ENCODE measurements around the gene NAB2. TPM values are rescaled to one million over a fixed set of nuclear protein-coding genes. Genes with fewer than 3 reads are reported as not detected.

The NAB2 gene
- total RNA-seq, 2 donors from 2014 or later, result 39.1 to 39.3 TPM

DNA sequence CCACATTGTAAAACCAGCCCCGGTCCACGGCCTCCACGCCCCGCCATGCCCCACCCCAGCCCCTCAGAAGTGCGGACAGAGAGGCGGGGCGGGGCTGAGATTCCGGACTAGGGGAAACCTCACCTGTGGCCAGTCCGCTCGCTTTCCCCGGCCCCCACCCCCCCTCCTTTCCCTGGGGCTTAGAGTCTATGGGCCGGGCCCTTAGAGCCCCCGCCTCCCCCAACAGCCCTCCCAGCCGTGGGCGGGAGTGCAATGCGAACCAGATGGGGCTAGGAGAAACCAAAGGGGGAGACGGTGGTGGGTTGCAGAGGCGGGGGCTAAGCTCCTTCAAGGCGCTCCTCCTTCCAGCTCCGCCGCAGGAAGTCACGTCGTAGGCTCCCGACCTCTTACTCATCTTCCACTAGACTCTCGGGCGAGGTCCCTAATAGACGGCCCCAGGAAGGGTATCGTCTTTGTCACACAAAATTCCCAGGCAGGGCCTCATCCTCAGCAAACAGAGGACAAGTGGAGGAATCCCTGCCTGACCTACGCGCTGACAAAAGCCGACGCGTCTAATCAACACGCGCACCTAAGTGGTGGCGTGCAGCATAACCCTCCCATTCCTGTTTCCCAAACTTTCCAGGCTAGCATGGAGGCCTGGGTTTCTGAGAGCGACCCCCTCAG is 1.1 kb upstream of the NAB2 start:
- DNase-seq (ENCODE audit: low spot score in 2 of 2) (peak in 1 of 2 donors; percentile 75), ATAC-seq (peak; percentile 60)
- H3K27ac Mint-ChIP-seq, result peak overlapping the region; percentile 96
- no peaks in the 10 kb centered on the region for H3K9me3 Mint-ChIP-seq
- peaks cover 9 to 43% of the 10 kb centered on the region in 2 donors for H3K36me3 Mint-ChIP-seq

DNA sequence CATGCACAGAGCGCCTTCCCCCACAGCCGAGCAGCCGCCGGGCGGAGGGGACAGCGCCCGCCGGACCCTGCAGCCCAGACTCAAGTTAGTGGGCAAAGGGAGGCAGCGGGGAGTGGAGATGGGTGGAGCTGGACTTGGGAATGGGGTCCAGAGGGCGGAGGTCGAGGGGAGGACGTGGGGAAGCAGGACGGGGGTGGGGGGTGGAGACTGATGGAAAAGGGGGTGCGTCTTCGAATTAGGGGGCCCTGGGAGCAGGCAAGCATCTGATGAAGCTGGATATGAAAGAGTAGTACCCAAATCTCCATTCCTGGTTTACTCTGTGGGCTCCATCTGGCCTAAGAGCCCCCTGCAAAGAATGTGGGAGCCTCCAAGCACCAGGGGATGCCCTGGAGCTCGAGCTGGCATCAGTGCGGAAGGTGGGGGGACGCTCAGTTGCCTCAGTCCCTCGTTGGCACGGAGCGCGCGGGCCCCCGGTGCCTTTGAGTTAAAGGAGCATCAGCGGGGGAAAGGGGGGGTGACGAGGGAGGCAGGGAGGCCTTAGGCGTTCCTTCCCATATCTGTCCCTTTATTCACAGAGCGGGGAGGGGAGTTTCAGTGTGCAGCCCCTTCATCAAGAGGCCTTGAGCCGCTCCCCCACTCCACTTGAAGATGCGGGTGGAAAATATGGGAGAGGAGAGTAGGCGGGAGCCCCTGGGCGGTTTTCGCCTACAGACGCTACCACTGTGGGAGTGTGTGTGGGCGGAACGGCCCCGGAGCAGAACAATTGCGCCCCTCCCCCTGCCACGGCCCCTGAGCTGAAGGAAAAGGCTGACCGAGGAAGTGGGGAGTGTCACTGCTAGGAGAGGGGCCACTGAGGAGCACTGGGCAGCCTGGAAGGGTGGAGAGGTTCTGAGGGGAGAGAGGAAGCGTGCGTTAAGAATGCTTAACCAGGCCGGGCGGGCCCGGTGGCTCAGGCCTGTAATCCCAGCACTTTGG is 644 bp downstream of the NAB2 start:
- H3K36me3 Mint-ChIP-seq, result peaks cover 9 to 43% of the 10 kb centered on the region in 2 donors

GRCh38 chr12:57090490-57090889 is 1.6 kb downstream of the NAB2 start:
- DNase-seq (ENCODE audit: low spot score in 2 of 2) (no peak), ATAC-seq (no peak)
- peaks cover 9 to 37% of the 10 kb centered on the region in 2 donors for H3K36me3 Mint-ChIP-seq
- H3K9me3 Mint-ChIP-seq, result no peaks in the 10 kb centered on the region
- peak overlapping the region; percentile 47 to 91 for H3K27ac Mint-ChIP-seq

More for the DNA sequence above, 644 bp downstream of the NAB2 start:
- DNase-seq (ENCODE audit: low spot score in 2 of 2) (peak in 1 of 2 donors; percentile 77), ATAC-seq (no peak)
- Mint-ChIP-seq H3K9me3 (no peaks in the 10 kb centered on the region), H3K27ac (peak overlapping the region; percentile 81 to 93)

DNA sequence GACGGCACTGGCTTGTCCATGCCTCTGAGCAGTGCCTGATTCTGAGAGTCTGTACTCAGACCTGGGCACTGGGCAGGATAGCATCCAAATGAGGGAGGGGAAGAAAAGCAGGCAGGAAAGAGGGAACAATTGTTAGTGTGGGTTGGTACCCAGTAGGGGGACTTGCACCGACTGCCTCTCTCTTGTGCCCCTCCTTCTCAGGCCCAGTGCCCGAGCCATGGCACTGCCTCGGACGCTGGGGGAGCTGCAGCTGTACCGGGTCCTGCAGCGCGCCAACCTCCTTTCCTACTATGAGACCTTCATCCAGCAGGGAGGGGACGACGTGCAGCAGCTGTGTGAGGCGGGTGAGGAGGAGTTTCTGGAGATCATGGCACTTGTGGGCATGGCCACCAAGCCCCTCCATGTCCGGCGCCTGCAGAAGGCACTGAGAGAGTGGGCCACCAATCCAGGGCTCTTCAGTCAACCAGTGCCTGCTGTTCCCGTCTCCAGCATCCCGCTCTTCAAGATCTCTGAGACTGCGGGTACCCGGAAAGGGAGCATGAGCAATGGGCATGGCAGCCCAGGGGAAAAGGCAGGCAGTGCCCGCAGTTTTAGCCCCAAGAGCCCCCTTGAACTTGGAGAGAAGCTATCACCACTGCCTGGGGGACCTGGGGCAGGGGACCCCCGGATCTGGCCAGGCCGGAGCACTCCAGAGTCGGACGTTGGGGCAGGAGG is 2.2 kb downstream of the NAB2 start:
- ATAC-seq, result no peak
- no peak for DNase-seq (ENCODE audit: low spot score in 2 of 2)
- peaks cover 9 to 31% of the 10 kb centered on the region in 2 donors for H3K36me3 Mint-ChIP-seq

GRCh38 chr12:57091638-57092528 is 3.0 kb downstream of the NAB2 start:
- no peak for DNase-seq (ENCODE audit: low spot score in 2 of 2)
- ATAC-seq, result no peak
- peak overlapping the region; percentile 58 to 91 for H3K27ac Mint-ChIP-seq
- H3K36me3 Mint-ChIP-seq, result peaks cover 13 to 27% of the 10 kb centered on the region in 2 donors
- no peaks in the 10 kb centered on the region for H3K9me3 Mint-ChIP-seq

More for the DNA sequence above, 2.2 kb downstream of the NAB2 start:
- Mint-ChIP-seq H3K9me3 (no peaks in the 10 kb centered on the region), H3K27ac (peak overlapping the region; percentile 47 to 91)

DNA sequence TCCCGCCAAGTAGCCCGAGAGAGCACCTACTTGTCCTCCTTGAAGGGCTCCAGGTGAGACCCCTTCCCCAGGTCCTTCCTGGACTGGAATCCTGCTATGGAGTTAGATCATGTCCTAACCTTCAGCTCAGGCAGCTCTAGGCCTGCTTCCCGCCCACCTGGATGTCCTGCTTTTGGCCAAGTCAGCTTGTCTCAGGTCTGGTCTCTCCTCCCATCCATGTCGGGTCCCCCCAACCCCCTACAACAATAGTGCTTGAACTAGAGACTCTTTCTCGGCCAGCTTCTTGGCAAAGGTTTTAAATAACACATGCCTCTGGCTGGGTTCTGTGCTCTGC is 3.6 kb downstream of the NAB2 start:
- H3K9me3 Mint-ChIP-seq, result no peaks in the 10 kb centered on the region
- no peak for DNase-seq (ENCODE audit: low spot score in 2 of 2)
- no peak for ATAC-seq
- H3K27ac Mint-ChIP-seq, result peak overlapping the region; percentile 58 to 91
- H3K36me3 Mint-ChIP-seq, result peaks cover 19 to 26% of the 10 kb centered on the region in 2 donors

- Mint-ChIP-seq H3K27ac (peak overlapping the region; percentile 76 to 91), H3K36me3 (peaks cover 19 to 26% of the 10 kb centered on the region in 2 donors), H3K9me3 (no peaks in the 10 kb centered on the region)
- DNase-seq (ENCODE audit: low spot score in 2 of 2) (no peak), ATAC-seq (no peak)
These were observed 4.0 kb downstream of the NAB2 start for GRCh38 chr12:57092876-57093414.

GRCh38 chr12:57093415-57094207 is 4.7 kb downstream of the NAB2 start:
- Mint-ChIP-seq H3K36me3 (peaks cover 19 to 26% of the 10 kb centered on the region in 2 donors), H3K27ac (peak overlapping the region; percentile 76 to 91), H3K9me3 (no peaks in the 10 kb centered on the region)
- DNase-seq (ENCODE audit: low spot score in 2 of 2) (peak in 1 of 2 donors; percentile 71), ATAC-seq (peak; percentile 39 to 42)

DNA sequence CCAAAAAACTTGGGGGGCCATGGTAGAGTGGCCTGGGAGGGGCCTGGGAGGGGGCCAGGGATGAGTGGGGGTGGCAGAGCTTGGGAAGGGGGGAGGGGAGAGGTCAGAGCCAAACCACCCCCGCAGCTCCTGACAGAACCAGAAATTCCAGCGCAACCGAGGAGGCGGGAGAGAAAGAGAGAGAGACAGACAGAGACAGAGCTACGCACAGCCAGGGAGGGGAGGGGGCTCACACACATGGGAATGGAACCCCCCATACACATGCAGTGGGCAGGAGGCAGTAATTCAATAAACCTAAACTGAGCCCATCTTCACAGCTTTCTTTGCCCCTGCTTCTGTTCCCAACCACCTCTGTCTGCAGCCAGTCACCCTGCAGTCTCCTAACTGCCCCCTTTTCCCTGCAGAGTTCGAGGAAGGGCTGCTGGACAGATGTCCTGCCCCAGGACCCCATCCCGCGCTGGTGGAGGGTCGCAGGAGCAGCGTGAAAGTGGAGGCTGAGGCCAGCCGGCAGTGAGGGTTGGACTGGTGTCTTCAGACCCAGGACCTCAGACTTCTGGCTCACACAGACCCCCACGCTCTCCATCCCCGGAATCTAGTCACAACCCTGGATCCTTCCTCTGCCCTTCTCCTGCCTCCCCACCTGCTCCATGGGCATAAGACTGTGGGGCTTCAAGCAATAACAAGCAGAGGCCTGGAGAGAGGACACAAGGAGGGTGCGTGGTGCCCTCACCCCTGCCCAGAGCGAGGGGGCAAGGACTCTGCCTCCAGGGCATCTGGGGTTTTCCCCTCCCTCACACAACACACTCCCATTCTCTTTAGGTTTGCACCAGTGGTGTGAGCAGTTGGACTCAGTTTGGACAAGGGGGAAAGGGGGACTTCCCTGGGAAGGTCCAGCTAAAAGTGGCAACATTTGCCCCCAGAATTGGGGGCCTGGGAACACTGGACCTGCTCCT is 5.6 kb downstream of the NAB2 start:
- no peaks in the 10 kb centered on the region for H3K9me3 Mint-ChIP-seq
- H3K36me3 Mint-ChIP-seq, result peaks cover 20 to 31% of the 10 kb centered on the region in 2 donors
- H3K27ac Mint-ChIP-seq, result peak overlapping the region; percentile 90 to 91
- no peak for DNase-seq (ENCODE audit: low spot score in 2 of 2)
- no peak for ATAC-seq

DNA sequence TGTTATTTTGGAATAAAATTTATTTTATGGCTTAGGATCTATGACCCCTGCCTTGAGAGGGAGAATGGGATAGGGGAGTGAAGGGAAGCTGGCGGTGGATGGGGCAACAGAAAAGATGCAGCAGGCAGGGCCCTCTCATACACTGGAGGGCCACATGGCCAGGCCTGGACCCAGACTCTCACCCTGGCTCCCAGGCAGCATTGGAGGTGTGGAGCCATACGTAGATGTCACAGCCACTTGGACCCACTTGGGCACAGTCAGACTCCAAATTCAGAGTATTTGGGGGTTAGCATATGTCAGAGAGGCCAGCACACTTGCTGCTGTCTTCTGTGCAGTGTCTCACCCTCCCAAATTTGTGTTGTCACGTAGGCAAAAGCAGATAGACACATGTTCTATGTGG is 6.5 kb downstream of the NAB2 start:
- Mint-ChIP-seq H3K27ac (peak overlapping the region; percentile 90 to 91), H3K9me3 (no peaks in the 10 kb centered on the region), H3K36me3 (peaks cover 23 to 25% of the 10 kb centered on the region in 2 donors)
- no peak for ATAC-seq
- no peak for DNase-seq (ENCODE audit: low spot score in 2 of 2)

DNA sequence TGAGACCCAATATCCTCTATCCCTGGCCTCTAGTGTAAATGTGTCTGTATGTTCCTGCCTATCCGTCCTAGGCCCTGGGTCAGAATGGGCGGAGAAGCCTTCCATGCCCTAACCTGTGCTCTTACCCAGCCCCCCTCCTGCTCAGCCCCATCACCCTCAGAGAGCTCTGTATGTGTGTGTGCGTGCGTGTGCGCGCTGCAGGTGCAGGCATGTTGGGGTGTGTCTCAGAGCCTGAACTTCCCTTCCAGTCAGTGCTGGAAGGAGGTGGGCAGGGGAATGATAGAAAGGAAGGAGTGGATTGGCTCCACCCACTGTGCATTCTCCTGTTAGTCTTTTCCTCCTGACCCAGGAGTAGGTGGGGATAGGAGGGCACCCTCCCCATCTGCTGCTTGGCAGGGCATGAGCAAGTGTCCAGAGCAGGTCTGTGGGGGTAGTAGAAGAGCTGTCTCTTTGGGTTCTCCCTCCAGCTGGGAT is 7.2 kb downstream of the NAB2 start:
- DNase-seq (ENCODE audit: low spot score in 2 of 2) (no peak), ATAC-seq (no peak)
- Mint-ChIP-seq H3K9me3 (no peaks in the 10 kb centered on the region), H3K36me3 (peaks cover 18 to 24% of the 10 kb centered on the region in 2 donors), H3K27ac (peak overlapping the region in 1 of 2 donors; percentile 91)

GRCh38 chr12:57096748-57097553 is 8.0 kb downstream of the NAB2 start:
- no peaks in the 10 kb centered on the region for H3K9me3 Mint-ChIP-seq
- H3K36me3 Mint-ChIP-seq, result peaks cover 17 to 24% of the 10 kb centered on the region in 2 donors
- H3K27ac Mint-ChIP-seq, result peak overlapping the region; percentile 91 to 96
- ATAC-seq (no peak), DNase-seq (ENCODE audit: low spot score in 2 of 2) (no peak)

DNA sequence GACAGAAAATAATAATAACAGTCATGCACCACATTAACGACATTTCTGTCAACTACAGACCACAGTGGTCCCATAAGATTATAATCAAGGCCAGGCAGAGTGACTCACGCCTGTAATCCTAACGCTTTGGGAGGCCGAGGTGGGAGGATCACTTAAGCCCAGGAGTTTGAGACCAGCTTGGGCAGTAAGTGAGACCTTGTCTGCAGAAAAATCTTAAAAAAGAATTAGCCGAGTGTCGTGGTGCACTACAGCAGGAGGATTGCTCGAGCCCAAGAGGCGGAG is 8.6 kb downstream of the NAB2 start:
- Mint-ChIP-seq H3K9me3 (no peaks in the 10 kb centered on the region), H3K27ac (peak overlapping the region in 1 of 2 donors; percentile 91), H3K36me3 (peaks cover 17 to 24% of the 10 kb centered on the region in 2 donors)
- ATAC-seq, result no peak
- DNase-seq (ENCODE audit: low spot score in 2 of 2), result no peak
